Heart left ventricle (tissue), 13 donors: ENCODE data around the gene DYNC1LI1.

ENCODE experiments used
- CTCF ChIP-seq, 12 donors: fragments of 200-600 bp; sonication (generic) in 4 of 12; IDR thresholded peaks; one replicate each; pipeline versions ENCODE4 v1.5.0 to v1.8.0; 2018 to 2022; ENCODE audit warnings: antibody characterized with exemption in 12 of 12, mild to moderate bottlenecking in 5 of 12
- POLR2A ChIP-seq, 2 donors: fragments of 450-650 bp; IDR thresholded peaks; one replicate each; pipeline ENCODE4 v1.6.1; 2017; ENCODE audit warnings: antibody characterized with exemption in 2 of 2, mild to moderate bottlenecking in 2 of 2, moderate library complexity in 2 of 2
- donor health status: ischemic (EF 13 %, LVEDD 7.1; RV severe dilation, severe dysfunction).
- donor health status: DM: no; HTN: yes; CAD: no.
- donor health status: DM: no; HTN: no; CAD: no.
- donor health status: ischemic (EF 25% LVEDD 6.9; RV normal size, moderate dysfunction).
- donor health status: ischemic (EF 25% LVEDD 5.7; RV mildly dilated, moderate dysfunction).
- donor health status: ischemic (EF 35%, LVEDD 5.7; RV mildly dilated, moderate dysfunction).
- donor health status: nonischemic (EF 11% LVEDD 7.7; RV severe dilation, severe dysfunction).
- donor health status: DM: yes; HTN: yes; CAD: no.
- donor health status: PGD.
- donor health status: ischemic (EF 29% LVEDD 5.4; RV normal size, mild dysfunction).
- donor health status: nonischemic (EF 23%, LVEDD 6.1; RV moderate dilation, normal function).

GRCh38 chr3:32480604-32481003 is 90.1 kb downstream of the DYNC1LI1 start:
- TF ChIP-seq CTCF (IDR thresholded peaks at IDR 0.05), result no peak
- no peak for TF ChIP-seq POLR2A (IDR thresholded peaks at IDR 0.05)
